WTC11 (cell line): Measurements from ENCODE around the gene SNRPA.

Experiments
- ATF3 ChIP-seq: sonication (generic); formaldehyde crosslinking; conservative IDR thresholded peaks from 2 replicates; pipeline ENCODE4 v1.8.1; 2022; ENCODE audit warnings: mild to moderate bottlenecking, missing genetic modification reagents
- CBFB ChIP-seq: sonication (generic); formaldehyde crosslinking; IDR thresholded peaks from 2 replicates; pipeline ENCODE4 v1.8.1; 2022; ENCODE audit warnings: mild to moderate bottlenecking, low read depth, missing genetic modification reagents
- CREB1 ChIP-seq: sonication (generic); formaldehyde crosslinking; IDR thresholded peaks from 2 replicates; pipeline ENCODE4 v1.8.0; 2023; ENCODE audit warnings: mild to moderate bottlenecking, missing genetic modification reagents
- CTCF ChIP-seq: fragments of 200-600 bp; IDR thresholded peaks from 2 replicates; pipeline ENCODE4 v1.8.0; 2022; ENCODE audit warnings: antibody characterized with exemption
- EMX1 ChIP-seq: fragments of 250-450 bp; sonication (Bioruptor Pico); IDR thresholded peaks from 2 replicates; pipeline ENCODE4 v1.8.0; 2021; ENCODE audit warnings: mild to moderate bottlenecking
- FOXJ3 ChIP-seq: sonication (generic); formaldehyde crosslinking; IDR thresholded peaks from 2 replicates; pipeline ENCODE4 v1.9.0; 2021; ENCODE audit warnings: missing genetic modification reagents, mild to moderate bottlenecking, borderline replicate concordance
- IRF1 ChIP-seq: sonication (generic); formaldehyde crosslinking; IDR thresholded peaks from 2 replicates; pipeline ENCODE4 v1.8.0; 2023; ENCODE audit warnings: missing genetic modification reagents
- MAX ChIP-seq: sonication (generic); formaldehyde crosslinking; IDR thresholded peaks from 2 replicates; pipeline ENCODE4 v1.8.0; 2022; ENCODE audit warnings: mild to moderate bottlenecking, missing genetic modification reagents
- RELA ChIP-seq: sonication (generic); formaldehyde crosslinking; IDR thresholded peaks from 2 replicates; pipeline ENCODE4 v1.8.1; 2022; ENCODE audit warnings: missing genetic modification reagents, mild to moderate bottlenecking, borderline replicate concordance
- TCF7 ChIP-seq: sonication (generic); formaldehyde crosslinking; IDR thresholded peaks from 2 replicates; pipeline ENCODE4 v1.8.0; 2022; ENCODE audit warnings: mild to moderate bottlenecking, low read depth, missing genetic modification reagents, moderate library complexity
- USF2 ChIP-seq: sonication (generic); formaldehyde crosslinking; IDR thresholded peaks from 2 replicates; pipeline ENCODE4 v1.8.1; 2023; ENCODE audit warnings: mild to moderate bottlenecking, missing genetic modification reagents, moderate library complexity
- ZNF121 ChIP-seq: sonication (generic); formaldehyde crosslinking; IDR thresholded peaks from 2 replicates; pipeline ENCODE4 v1.8.0; 2023; ENCODE audit warnings: missing genetic modification reagents
- ZNF317 ChIP-seq: sonication (generic); formaldehyde crosslinking; IDR thresholded peaks from 2 replicates; pipeline ENCODE4 v1.8.1; 2023; ENCODE audit warnings: low read depth, mild to moderate bottlenecking, moderate library complexity, missing genetic modification reagents, borderline replicate concordance
- ZNF425 ChIP-seq: fragments of 250-450 bp; sonication (Bioruptor Pico); conservative IDR thresholded peaks from 2 replicates; pipeline ENCODE4 v1.9.0; 2021; ENCODE audit warnings: mild to moderate bottlenecking

- TF ChIP-seq ATF3 (CRISPR knock-in tag) (no peak), EMX1 (CRISPR knock-in tag) (no peak), MAX (no peak), ZNF121 (CRISPR knock-in tag) (no peak), FOXJ3 (CRISPR knock-in tag) (no peak), TCF7 (CRISPR knock-in tag) (no peak), CTCF (no peak), CREB1 (no peak), USF2 (CRISPR knock-in tag) (no peak), CBFB (no peak), RELA (no peak), ZNF425 (CRISPR knock-in tag) (no peak), IRF1 (CRISPR knock-in tag) (no peak), ZNF317 (no peak)
Measured at GRCh38 chr19:40791996-40792395, 41.0 kb downstream of the SNRPA start.
